ENCODE measurements around the gene SLC34A1. TPM values are rescaled to one million over a fixed set of nuclear protein-coding genes. Genes with fewer than 3 reads are reported as not detected.
A peak's percentile ranks its signal among the peaks of the same experiment; 100 is the strongest.

The SLC34A1 gene
- polyA plus RNA-seq, 1 donor = not detected

DNA sequence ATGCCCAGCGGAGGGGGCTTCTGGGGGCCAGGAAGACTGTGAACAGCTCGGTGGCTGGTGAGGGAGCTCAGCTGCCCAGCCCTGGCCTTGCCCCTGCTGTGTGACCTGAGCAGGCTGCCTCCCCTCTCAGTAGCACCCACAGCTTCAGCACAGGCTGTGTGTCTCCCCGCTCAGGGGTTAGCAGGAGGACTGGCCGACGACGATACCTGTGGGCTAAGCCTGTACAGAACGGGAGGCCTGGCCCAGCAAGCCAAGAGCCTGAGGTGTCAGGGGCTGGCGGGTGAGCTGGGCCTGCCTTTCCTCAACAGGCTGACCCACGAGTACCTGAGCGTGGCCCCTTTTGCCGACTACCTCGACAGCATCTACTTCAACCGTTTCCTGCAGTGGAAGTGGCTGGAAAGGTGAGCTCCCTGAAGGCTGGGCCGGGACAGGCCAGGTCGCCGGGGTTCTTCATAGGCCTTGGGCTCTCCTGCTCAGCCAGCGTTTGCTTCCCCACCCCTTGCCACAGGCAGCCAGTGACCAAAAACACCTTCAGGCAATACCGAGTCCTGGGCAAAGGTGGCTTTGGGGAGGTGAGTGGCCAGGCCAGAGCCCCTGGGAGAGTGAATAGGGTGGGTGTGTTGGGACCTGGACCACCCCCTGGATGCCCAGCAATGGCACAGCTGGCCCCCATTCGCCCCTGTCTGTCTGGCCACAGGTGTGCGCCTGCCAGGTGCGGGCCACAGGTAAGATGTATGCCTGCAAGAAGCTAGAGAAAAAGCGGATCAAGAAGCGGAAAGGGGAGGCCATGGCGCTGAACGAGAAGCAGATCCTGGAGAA is 48.8 kb downstream of the SLC34A1 start:
- DNase-seq = no peak

DNA sequence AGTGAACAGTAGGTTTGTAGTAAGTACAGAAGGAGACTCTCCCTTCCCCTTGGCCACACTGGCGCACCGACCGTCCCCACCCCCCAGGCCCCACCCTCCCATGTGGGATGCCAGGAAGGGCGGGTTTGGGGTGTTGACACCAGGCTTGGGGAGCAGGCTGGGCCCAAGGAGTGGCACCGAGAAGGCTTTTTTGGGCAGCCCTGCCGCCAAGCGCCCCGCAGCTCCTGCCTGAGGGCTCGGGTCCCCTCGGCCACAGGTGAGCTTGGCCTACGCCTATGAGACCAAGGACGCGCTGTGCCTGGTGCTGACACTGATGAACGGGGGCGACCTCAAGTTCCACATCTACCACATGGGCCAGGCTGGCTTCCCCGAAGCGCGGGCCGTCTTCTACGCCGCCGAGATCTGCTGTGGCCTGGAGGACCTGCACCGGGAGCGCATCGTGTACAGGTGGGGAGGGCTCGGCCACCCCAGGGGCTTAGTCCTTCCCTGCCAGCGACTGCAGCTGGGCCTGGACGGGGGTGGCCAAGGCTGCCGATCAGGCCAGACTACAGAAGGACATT is 49.5 kb downstream of the SLC34A1 start:
- DNase-seq = no peak

DNA sequence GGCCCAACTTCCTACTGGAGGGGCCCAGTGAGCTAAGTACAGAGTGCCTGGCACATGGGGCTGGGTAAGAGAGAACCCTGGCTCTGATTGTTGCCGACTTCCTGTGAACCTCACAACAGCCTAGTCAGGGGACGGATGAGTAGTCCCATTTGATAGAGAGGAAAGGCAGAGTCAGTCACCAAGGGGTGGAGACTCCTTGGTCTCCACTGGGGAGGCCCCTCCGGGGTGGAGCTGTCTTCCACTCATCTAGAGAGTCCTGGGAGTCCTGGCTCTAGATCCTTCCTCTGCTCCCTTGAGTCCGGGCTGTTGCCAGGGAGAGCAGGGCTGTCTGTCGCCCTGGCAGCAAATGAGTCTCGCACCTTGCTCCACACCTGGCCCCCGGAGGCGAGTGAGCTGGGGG is 50.2 kb downstream of the SLC34A1 start:
- no peak for DNase-seq

DNA sequence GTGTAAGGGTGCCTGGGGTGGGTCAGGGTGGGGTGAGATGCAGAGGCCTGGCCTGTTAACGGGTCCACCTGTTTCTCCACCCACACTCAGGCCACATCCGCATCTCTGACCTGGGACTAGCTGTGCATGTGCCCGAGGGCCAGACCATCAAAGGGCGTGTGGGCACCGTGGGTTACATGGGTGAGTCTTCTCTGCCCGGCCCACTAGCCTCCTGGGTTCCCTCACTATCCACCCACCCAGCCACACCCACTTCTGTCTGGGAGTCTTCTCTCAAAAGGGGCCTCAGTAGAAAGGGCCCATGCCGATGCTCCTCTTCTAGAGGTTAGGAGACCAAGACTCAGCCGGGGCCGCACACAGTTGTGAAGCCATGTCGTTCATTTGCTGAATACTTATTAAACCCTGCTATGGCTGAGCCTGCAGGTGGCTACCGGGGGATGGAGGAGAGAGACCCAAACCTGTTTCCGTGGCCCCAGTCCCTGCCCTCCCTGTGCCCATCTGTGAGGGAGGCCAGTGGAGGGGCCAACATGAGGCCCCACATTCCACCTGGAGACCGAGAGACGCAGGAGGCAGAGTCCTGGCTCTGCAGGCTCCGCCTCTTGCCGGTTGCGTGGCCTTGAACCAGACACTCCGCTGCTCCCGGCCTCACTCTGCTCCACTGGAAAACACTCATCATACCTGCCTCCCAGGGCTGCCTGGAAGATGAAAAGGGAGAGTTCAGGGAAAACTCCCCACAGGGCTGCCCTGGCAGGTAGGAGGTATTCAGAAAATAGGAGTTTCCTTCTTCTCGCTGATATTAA is 50.9 kb downstream of the SLC34A1 start:
- no peak for DNase-seq

DNA sequence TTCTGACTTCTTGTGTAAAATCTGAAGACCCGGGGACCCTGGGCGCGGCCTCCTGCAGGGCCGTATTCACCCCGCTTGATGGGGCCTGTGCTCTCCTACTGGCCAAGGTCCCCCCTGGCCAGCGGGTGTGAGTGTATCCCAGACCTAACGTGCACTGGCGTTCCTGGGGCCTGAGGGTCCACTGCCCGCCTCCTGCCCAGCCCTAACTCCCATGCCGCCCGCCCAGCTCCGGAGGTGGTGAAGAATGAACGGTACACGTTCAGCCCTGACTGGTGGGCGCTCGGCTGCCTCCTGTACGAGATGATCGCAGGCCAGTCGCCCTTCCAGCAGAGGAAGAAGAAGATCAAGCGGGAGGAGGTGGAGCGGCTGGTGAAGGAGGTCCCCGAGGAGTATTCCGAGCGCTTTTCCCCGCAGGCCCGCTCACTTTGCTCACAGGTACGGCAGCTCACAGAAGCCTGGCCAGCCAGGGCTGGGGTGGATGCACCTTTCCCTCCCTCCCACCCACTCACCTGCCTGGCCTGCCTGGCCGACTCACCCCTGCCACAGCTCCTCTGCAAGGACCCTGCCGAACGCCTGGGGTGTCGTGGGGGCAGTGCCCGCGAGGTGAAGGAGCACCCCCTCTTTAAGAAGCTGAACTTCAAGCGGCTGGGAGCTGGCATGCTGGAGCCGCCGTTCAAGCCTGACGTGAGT is 51.8 kb downstream of the SLC34A1 start:
- DNase-seq = no peak

DNA sequence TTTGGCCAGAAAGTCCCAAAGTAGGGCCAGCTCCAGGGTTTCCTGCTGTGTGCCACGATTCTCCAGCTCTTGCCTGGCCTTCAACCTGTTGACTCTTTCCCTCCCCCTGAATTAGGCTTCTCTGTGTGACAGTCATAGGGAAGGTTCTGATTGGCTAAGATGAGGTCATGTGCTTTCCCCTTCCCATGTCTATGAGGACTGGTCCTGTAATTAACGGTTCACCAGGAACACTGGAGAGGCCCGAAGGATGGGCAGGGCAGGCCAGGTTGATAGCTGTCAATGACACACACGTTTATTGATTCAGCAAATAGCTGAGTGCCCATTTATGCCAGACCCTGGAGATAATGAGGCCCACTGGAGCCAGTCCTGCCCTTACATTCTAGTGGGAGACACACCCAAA is 53.4 kb downstream of the SLC34A1 start:
- DNase-seq = no peak

DNA sequence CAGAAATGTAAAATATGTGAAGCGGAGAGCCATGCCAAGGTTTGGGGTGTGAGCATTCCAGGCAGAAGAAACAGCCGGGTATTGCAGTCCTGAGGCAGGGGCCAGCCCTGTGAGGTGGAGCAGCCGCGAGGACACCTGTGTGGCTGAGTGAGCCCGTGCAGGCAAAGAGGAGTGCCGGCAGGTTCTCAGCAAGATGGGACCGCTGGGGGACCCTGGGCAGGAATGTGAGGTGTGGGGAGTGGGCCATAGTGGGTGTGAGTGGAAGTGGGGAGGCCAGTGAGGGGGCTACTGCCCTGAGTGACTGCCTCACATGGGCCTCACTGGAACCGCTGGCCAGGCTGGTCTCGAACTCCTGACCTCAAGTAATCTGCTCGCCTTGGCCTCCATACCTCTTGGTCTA is 54.2 kb downstream of the SLC34A1 start:
- DNase-seq = no peak

DNA sequence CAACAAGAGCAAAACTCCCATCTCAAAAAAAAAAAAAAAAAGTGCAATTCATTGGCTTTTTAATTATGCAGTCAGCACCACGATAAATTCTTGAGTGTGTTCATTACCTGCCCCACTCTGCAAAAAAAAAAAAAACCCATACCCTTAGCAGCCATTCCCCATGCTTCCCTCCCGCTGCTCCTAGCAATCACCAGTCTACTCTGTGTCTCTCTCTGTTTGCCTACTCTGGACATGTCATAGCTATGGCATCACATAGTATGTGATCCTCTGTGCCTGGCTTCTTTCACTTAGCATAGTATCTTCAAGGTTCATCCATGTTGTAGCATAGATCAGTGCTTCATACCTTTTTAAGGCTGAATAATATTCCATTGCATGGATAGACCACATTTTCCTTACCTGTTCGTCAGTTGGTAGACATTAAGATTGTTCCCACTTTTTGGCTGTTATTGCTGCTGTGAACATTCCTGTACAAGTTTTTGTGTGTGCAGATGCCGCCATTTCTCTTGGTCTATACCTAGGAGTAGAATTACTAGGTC is 55.4 kb downstream of the SLC34A1 start:
- DNase-seq = no peak

DNA sequence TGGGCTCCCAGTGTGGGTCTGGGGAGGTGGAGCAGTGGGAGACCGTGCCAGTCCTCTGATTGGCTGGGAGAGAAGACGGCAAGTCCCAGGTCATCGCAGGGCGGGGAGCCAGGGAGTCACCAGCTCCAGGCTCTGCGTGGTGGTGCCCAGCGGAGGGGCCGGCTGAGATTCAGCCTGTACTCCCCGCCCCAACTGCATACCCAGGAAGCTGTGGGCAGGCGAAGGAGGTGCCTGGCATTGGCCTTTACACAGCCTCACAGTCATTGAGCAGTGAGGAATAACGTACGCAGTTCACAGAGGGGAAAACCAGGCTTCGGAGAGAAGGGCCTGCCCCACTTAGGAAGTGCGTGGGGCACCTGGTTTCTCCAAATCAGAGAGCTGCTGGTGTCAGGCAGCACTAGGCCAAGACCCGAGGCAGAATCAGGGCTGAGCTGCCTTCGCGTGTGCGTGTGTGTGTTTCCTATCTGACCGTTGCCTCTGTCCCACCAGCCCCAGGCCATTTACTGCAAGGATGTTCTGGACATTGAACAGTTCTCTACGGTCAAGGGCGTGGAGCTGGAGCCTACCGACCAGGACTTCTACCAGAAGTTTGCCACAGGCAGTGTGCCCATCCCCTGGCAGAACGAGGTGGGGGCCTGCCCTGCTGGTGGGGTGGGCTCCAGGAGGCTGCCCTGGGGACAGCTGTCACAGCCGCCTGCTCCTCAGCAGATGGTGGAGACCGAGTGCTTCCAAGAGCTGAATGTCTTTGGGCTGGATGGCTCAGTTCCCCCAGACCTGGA is 56.2 kb downstream of the SLC34A1 start:
- DNase-seq = no peak

DNA sequence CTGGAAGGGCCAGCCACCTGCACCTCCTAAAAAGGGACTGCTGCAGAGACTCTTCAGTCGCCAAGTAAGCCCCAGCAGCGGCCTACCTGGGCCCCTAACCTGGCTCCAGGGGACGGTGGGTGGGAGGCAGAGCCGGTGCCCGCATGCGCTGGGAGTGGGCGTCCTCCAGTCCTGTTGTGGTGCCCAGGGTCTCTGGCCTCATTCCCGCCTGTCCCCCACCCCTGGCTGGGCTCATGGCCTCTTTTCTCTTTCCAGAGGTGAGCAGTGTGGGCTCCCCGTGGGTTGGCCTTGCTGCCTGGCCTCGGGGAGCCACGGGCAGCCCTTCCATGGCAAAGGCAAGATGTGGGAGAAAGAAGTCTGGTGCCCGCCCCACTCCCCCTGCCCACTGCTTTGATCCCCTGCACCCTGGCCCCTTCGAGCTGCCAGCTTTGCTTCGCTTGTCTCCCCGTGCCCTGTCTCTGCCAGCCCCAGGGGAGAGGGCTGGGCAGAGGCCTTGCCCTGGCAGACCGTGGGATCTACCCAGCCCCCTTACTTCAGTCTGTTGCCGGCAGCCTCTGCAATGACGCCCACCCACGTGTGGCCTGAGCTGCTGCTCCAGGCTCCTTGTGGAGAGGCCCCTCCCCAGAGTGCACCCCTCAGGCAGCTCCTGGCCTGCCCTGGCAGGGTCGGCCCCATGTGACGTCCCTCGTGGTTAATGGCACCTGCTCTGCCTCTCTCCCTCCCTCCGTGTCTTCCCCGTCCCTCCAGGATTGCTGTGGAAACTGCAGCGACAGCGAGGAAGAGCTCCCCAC is 57.0 kb downstream of the SLC34A1 start:
- DNase-seq = no peak

DNA sequence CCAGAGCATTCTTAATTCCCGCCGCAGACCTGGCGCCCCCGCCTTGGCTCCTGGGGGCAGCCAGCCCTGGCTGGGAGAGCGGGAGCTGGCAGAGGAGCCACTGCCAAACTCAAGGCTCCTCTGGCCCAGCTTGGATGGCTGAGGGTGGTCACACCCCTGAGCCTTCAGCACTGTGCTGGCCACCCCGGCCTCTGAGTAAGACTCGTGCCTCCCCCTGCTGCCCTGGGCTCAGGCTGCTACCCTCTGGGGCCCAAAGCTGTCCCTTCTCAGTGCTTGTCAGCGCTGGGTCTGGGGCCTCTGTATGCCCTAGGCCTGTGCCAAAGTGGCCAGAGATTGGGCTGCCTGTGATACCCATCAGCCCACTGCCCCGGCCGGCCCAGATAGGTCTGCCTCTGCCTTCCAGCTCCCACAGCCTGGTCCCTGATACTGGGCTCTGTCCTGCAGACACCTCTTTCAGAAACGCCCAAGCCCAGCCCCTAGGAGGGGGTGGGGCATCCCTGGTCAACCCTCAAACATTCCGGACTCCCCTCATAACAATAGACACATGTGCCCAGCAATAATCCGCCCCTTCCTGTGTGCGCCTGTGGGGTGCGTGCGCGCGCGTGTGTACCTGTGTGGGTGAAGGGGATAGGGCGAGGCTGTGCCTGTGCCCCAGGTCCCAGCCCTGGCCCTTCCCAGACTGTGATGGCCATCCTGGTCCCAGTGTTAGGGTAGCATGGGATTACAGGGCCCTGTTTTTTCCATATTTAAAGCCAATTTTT is 58.0 kb downstream of the SLC34A1 start:
- DNase-seq = no peak

DNA sequence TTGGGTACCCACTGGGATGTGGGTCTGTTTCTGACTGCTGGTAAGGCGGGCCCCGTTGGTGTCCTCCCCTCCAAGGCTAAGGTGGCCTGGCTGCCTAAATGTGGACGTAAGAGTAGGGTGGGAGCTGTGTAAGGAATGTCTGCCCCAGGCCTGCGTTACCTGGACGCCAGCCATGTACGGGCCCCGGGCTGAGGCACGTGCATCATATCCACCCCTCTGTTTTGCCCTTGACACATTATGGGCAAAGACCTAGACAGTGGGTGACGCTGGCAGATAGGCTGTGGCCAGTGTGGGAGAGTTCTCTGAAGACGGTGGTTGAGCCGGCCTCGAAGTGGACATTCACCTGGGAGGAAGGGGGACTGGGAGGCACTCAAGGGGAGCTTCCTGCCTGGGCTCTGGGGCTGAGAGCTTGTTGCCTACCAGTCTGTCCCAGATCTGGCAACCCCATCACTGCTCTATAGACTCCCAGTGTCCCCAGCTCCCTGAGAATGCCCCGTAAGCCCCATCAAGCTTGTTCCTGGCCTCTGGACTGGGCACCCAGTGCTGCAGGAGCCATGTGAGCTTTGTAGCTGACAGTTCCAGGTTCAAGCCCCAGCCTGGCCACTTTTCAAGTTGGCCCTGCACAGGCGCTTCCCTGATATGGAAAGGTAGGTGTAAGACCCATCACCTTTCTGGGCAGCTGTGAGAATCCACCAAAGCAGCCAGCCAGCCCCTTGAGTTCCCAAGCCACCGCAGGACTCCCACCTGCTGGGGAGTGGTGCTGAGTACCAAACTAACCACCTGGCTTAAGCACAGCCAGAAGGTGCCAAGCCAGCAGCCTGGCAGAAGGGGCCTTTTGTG is 59.1 kb downstream of the SLC34A1 start:
- DNase-seq = no peak

DNA sequence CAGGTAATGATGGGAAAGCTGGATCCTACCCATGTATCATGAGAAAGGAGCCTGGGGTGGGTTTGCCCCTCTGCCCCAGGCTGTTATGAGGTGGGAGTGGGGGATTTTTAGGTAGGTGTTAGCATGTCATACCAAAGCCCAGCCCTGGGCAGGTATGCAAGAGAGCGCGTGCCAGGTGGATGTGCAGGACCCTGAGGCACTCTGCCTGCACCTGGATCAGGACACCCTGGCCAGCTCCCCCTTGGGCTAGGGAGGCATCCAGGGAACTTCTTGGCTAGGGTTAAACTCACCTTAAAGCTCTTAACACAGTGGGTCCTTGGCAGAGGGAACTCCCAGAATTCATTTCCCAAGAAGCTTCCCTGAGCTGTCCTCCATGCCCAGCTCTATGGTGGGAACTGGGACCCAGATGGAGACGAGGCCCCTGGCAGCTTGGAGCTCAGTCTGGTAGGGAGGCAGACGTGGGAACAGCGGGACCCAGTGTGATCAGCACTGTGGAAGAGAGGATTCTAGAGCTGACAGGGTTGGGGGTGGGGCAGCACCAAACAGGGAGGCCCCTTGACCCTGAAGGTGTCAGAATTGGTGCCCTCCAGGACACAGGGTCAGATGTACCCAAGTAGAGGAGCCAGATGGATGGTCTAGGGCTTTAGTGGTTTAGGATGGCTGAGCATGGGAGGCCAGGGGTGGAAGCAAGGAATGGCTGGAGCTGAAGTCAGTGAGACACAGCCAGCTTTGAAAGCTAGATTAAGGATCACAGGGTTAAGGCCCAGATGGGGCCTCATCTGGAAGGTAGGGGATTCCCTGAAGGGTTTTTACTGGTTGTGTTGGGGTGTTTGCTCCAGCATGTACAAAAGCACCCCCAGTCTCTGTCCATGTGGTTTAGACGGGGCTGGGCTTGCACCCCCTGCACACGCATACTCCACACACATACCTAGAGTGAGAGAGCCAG is 60.1 kb downstream of the SLC34A1 start:
- no peak for DNase-seq

DNA sequence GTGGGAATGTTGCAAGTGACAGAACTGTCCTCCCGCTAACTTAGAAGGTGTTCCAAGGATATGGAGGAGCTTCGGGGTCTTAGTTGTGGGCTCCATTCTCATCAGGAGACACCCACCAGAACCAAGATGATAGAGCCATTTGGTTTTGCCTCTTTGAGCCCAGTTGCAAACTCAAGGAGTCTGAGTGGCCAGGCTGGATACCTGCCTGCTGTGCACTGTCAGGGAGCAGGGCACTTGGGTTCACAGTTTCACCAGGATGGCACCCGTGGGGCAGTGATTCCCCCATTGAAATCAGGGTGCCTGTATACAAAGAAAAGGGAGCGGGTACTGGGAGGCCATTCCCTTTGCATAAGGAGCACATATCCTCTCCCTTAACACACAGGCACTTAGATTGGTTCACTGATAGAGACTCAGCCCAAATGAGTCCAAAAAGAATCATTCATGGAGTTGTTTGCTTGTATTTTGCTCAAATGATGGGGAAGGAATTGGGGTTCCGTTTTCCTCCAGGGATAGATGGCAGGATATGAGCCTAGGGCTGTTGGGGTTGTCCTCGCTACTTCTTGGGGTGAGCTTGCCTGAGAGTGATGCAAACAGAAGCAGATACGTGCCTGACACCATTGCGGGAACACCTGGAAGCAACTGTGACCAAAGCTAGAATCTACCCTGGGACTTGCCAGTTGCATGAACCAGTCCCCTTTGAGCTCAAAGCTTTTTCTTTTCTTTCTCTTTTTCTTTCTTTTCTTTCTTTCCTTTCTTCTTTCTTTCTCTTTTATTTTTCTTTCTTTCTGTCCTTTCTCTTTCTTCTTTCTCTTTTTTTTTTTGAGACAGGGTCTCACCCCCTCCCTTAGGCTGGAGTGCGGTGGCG is 61.0 kb downstream of the SLC34A1 start:
- no peak for DNase-seq

DNA sequence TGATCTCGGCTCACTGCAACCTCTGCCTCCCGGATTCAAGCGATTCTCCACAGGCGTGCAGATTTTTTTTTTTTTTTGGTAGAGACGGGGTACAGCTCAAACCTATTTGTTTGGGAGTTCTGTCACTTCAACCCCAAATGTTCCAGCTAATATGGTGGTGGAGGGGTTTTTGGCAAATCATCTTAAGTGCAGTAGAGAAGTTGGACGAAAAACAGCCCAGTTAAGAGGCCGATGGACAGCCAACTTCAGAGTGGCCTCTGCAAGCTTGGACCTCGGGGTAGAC is 61.6 kb downstream of the SLC34A1 start:
- DNase-seq = no peak

DNA sequence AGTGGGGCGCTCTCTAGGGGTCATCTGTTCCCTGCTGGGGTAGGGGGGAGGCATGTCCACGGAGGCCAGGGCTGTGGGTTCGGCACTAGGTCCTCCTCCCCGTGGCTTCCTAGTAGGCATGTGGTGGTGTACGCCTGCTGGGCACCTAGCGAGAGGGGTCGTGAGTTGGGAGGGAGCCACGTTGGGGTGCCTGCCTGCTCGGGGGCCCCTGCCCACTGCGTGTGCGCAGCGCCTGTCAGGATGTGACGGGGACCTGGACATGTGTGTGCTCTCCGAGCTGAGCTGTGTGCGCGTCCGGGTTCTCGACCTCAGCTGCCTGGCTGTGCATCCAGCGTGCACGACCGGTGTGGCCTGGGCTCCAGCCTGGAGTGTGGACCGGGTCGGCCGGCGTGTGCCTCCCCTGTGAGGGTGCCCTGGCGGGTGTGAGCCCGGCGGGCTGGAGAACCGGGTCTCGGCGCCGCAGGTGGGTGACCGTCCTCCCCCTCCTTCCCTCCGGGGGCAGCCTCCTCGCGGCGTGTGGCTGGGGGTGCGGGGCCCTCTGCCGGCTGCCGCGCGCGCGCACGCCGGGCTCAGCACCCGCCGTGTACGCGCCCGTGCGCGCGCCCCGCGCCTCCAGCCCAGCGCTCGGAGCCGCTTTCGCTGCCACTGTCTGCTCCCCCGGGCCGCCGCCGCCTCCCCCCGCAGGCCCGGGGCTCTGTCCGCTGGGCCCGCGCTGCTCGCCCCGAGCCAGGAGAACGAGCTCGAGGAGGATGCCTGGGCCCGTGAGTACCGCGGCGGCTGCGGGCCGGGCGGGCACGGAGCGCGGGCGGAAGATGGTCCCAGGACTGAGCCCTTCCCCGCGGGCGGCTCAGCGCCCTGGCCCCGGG is 62.2 kb downstream of the SLC34A1 start, which contains the start of gene PRR7:
PRR7 (plus strand) TSS at position 615 of the 866 bp plus-strand sequence. CDS start 8,254 bp downstream, outside the sequence.
- DNase-seq = peak; percentile 82
